ENCODE data around the gene PCBD1. TPM values are rescaled to one million over a fixed set of nuclear protein-coding genes. Genes with fewer than 3 reads are reported as not detected.

Gene PCBD1
- total RNA-seq, 1 donor from 2014 or later: 23.4 TPM

GRCh38 chr10:70905071-70906021, 17.0 kb upstream of the PCBD1 start:
- intact Hi-C loops (cut with micrococcal nuclease): no loop called here

- intact Hi-C loops (cut with micrococcal nuclease): no loop called here
These were observed 15.0 kb upstream of the PCBD1 start for GRCh38 chr10:70903262-70903921.

GRCh38 chr10:70902661-70903261, 14.4 kb upstream of the PCBD1 start:
- intact Hi-C loops (cut with micrococcal nuclease): no loop called here

GRCh38 chr10:70901276-70901878, 13.0 kb upstream of the PCBD1 start:
- intact Hi-C loops (cut with micrococcal nuclease): no loop called here

GRCh38 chr10:70899096-70899495, 10.7 kb upstream of the PCBD1 start:
- intact Hi-C loops (cut with micrococcal nuclease): no loop called here

GRCh38 chr10:70898687-70899086, 10.3 kb upstream of the PCBD1 start:
- intact Hi-C loops (cut with micrococcal nuclease): no loop called here

- intact Hi-C loops (cut with micrococcal nuclease): no loop called here
These were observed 8.2 kb upstream of the PCBD1 start for GRCh38 chr10:70896551-70896950.

GRCh38 chr10:70894416-70894815, 6.1 kb upstream of the PCBD1 start:
- intact Hi-C loops (cut with micrococcal nuclease): no loop called here

GRCh38 chr10:70893227-70894006, 5.1 kb upstream of the PCBD1 start:
- intact Hi-C loops (cut with micrococcal nuclease): no loop called here

GRCh38 chr10:70892631-70893030, 4.3 kb upstream of the PCBD1 start:
- intact Hi-C loops (cut with micrococcal nuclease): no loop called here

GRCh38 chr10:70891627-70892026, 3.3 kb upstream of the PCBD1 start:
- intact Hi-C loops (cut with micrococcal nuclease): no loop called here

GRCh38 chr10:70890917-70891431, 2.6 kb upstream of the PCBD1 start:
- intact Hi-C loops (cut with micrococcal nuclease): no loop called here

GRCh38 chr10:70889291-70889690, 926 bp upstream of the PCBD1 start:
- intact Hi-C loops (cut with micrococcal nuclease): loop anchor here (5.0 kb wide), 2 partner anchors 412 to 487 kb away; partner anchors contain the start of genes EIF4EBP2 and PALD1

GRCh38 chr10:70886921-70887665, 1.3 kb downstream of the PCBD1 start:
- intact Hi-C loops (cut with micrococcal nuclease): loop anchor here (1.0 to 5.0 kb wide), 3 partner anchors 72 to 485 kb away; partner anchors contain the start of genes EIF4EBP2, PALD1 and SGPL1

- intact Hi-C loops (cut with micrococcal nuclease): loop anchor here (5.0 kb wide), 2 partner anchors 409 to 484 kb away; partner anchors contain the start of genes EIF4EBP2 and PALD1
These were observed 2.1 kb downstream of the PCBD1 start for GRCh38 chr10:70885931-70886903.

GRCh38 chr10:70885481-70885880, 2.9 kb downstream of the PCBD1 start:
- intact Hi-C loops (cut with micrococcal nuclease): loop anchor here (5.0 kb wide), 2 partner anchors 408 to 483 kb away; partner anchors contain the start of genes EIF4EBP2 and PALD1

- intact Hi-C loops (cut with micrococcal nuclease): loop anchor here (5.0 kb wide), 3 partner anchors 282 to 482 kb away; partner anchors contain the start of genes EIF4EBP2, PALD1 and PRF1
These were observed 3.6 kb downstream of the PCBD1 start for GRCh38 chr10:70884741-70885140.

GRCh38 chr10:70880077-70880534, 8.3 kb downstream of the PCBD1 start:
- intact Hi-C loops (cut with micrococcal nuclease): loop anchor here (1.0 to 5.0 kb wide), 7 partner anchors 8 to 419 kb away; partner anchors contain the start of genes PCBD1, PRF1 and SGPL1
